NCI-H2227 (cell line): ENCODE results near the gene GABRB3.
"Not testable (repeated sequence)": the region's sequence is repeated elsewhere in the genome, so short reads cannot be mapped to it uniquely, and the experiment has no call there.

Experiments used
- DNase-seq: peaks from one replicate; lab custom pipeline; 2025; ENCODE audit not compliant: unreplicated experiment; lab: John Stamatoyannopoulos, UW

Gene GABRB3

GRCh38 chr15:26736502-26737248, 36.2 kb downstream of the GABRB3 start:
- no peak for DNase-seq

DNA sequence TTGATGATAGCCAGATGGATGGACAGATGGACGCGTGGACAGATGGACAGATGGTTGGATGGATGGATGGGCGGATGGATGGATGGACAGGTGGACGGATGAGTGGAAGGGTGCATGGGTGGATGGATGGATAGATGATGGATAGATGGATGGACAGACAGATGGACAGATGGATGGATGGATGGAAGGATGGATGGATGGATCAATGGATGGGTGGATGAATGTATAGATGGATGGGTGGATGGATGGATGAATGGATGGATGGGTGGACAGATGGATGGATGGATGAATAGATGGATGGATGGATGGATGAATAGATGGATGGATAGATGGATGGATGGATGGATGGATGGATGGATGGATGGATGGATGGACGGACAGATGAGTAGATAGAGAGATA, 40.9 kb downstream of the GABRB3 start:
- no peak for DNase-seq

DNA sequence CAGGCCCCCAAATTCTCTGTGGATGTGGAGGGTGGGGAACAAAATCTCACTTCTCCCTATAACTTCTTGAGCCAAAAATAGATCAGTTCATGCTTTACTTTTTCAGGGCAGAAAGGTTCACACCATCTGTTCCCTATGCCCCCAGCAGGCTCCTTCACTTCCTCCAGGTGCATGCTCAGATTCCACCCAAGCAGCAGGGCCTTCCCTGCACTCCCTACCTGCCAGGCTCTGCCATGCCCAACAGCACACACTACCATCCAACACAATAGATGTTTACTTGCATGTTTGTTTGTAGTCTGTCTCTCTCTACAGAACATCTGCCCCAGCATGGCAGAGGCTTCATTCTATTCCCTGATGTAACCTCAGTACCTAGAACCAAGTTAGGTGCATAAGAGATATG, 43.3 kb downstream of the GABRB3 start:
- no peak for DNase-seq

- DNase-seq, result no peak
Measured at GRCh38 chr15:26729030-26729429, 43.8 kb downstream of the GABRB3 start.

GRCh38 chr15:26724381-26725150, 48.3 kb downstream of the GABRB3 start:
- DNase-seq, result no peak

DNA sequence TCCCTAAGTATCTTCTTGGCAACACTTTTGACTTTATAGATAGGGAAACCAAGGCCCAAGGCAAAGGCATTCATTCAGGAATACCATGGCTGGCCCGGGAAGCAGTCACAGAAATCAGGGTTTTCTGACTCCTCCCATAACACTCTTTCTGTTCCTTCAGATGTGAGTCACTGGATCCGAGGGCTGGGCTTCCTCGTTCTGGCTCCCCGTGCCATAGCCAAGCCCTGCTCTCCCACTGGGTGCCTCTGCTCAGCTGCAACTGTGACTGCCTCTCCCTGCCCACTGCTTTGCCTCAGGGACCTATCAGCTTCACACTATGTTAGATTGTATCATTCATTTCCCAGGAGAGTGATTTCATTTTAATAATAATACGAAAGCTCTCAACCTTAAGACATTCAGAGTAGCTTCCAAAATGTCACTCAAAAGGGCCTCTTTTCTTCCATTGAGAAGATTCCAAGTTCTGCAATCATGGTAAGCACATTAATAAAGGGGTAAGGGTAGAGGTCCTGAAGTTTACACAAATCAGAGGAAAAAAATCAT, 50.2 kb downstream of the GABRB3 start:
- DNase-seq, result no peak

DNA sequence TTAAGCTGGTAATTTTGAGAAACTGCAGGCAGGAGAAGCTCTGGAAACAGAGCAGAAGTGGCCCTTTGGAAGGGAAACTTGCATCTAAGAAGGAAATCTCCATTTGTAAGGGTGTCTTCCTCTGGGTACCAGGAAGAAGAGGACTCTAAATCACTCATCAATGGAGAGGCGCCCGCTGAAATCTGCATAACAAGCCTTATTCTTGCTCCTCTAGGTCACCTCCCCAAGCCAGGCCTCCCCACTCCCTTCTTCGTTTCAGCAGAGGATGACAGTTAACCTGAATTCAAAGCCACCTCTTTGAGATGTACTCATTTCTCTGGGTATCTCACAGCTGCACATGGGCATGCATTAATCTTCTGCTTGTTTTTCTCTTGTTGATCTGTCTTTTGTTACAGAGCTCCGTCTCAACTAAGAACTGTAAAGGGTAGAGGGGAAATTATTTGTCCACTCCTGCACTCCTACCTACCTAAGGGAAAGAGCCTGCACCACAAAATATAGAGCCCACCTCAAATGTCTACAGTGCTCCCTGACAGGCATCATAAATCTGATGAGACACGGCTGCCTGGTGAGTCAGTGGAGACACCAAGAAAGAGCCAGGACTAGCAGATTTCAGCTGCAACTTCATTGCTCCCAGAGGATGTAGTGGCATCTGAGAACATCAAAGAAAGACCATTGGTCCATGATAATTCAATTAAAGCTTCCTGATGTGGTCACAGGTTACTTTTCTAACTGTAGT, 51.5 kb downstream of the GABRB3 start:
- no peak for DNase-seq

GRCh38 chr15:26720546-26720945, 52.3 kb downstream of the GABRB3 start:
- no peak for DNase-seq

DNA sequence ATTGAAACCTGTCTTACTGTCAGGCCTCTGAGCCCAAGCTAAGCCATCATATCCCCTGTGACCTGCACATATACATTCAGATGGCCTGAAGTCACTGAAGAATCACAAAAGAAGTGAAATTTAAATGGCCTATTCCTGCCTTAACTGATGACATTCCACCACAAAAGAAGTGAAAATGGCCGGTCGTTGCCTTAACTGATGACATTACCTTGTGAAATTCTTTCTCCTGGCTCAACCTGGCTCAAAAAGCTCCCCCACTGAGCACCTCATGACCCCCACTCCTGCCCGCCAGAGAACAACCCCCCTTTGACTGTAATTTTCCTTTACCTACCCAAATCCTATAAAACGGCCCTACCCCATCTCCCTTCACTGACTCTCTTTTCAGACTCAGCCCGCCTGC, 53.0 kb downstream of the GABRB3 start:
- DNase-seq, result not testable (repeated sequence)

DNA sequence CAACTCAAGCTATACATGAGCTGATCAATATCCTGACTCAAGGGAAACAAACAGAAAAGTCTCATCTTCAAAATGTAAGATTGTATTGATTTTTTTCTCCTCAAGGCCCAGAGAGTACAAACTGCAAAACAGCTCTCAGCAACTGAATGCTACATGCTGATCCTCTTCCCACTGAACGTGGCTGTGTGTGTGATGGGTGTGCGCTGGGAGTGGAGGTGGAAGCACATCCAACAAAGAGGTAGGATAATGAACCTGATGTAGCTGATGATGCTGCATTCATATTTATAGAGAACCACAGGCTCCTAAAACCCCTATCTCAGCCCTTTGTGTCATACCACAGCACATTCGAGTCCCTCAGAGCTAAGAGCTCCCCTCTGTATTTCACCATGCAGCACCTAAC, 56.8 kb downstream of the GABRB3 start:
- no peak for DNase-seq

DNA sequence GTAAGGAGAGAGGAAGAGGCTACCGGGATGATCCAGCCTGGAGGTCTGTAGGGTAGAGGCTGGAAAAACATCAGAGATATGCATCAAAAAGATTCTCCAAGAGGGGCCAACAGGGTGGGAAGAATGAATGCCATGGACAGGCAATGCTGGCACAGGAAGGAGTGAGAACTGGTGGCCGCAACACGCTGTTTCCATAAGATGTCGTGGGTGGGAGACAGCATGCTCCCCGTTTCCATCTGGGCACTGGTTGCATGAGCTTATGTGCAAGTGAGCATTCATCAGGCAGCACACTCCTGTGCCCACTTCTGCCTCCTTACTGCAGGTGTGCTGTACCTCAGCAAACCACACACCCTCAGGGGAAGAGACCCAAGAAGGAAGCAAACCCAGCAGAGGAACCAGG, 59.4 kb downstream of the GABRB3 start:
- DNase-seq, result no peak

DNA sequence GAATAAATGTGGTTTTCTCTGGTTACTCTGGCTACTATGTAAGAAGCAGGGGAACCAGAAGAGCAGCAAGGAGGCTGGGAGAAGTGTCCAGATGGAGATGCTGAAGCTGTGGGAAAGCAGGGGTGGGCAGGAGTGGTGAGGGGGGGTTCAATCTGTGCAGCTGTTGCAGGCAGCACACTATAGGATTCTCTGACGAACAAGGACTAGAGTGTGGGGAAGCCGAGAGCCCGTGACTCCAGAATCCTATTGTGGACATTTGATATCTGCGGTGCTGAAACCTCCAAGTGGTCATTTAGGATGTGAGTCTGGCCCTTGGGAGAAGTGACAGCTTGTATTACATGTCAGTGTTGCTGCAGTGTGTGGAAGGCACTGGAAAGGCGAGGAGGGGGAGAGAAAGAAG, 60.5 kb downstream of the GABRB3 start:
- no peak for DNase-seq

GRCh38 chr15:26711445-26711844, 61.4 kb downstream of the GABRB3 start:
- DNase-seq, result no peak

- no peak for DNase-seq
Measured at GRCh38 chr15:26702381-26702780, 70.5 kb downstream of the GABRB3 start.

DNA sequence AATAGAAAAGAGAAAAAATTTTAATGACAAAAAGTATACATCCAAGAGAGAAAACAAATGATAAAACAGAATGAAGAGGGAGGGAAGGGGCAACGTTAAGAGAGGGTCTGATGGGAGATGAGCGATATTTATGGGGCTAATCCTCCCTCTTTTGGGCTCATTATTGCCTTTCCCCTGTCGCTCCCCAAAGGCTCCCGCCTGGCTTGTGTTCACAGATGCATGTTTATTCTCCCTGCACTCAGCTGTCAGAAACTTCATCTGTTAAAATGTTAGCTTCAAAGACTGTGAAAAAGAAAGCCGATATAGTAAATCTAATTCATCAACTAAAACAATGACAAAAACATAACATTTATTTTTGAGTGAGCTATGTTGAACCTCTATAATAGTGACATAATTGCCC, 74.3 kb downstream of the GABRB3 start:
- DNase-seq, result no peak

- DNase-seq, result peak; percentile 20
Measured at GRCh38 chr15:26697913-26698312, 75.0 kb downstream of the GABRB3 start.

DNA sequence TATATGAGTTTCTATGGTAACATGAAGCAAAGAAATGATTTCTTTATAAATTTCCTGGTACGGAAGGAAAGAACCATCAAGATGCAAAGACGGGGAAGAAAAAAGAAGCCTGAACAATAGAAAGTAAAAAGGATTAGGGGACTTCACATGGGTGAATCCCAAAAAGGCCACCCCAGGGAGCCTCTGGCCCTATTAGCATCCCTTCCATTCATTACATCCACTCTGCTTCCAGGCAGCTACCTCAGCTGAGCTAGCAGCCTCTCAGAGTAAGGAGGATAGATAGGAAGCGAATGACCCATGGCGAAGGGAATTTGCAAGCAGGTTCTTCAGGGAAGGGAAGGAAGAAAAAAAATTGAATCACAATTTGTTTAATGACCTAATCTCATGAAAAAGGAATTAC, 81.6 kb downstream of the GABRB3 start:
- DNase-seq, result no peak

- DNase-seq, result no peak
Measured at GRCh38 chr15:26690778-26691177, 82.1 kb downstream of the GABRB3 start.

DNA sequence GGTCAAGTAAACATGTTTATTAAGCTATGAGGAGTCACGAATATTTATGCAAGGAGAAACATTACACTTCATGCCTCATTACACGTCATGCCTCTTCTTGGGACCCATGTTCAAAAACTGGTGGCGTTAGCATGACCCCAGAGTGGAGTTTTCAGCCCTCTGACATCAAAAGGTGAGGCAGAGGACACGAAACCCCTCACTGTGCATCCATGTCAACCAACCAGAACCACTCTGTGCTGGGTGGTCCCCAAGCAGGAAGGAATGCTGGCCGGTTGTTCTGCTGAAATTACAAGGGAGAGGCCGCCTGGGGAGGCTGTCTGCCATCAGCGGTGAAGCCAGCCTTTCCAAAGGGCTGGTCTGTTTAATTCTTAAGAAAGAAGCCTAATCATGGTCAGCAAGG, 83.4 kb downstream of the GABRB3 start:
- no peak for DNase-seq

GRCh38 chr15:26686547-26687187, 86.2 kb downstream of the GABRB3 start:
- no peak for DNase-seq

DNA sequence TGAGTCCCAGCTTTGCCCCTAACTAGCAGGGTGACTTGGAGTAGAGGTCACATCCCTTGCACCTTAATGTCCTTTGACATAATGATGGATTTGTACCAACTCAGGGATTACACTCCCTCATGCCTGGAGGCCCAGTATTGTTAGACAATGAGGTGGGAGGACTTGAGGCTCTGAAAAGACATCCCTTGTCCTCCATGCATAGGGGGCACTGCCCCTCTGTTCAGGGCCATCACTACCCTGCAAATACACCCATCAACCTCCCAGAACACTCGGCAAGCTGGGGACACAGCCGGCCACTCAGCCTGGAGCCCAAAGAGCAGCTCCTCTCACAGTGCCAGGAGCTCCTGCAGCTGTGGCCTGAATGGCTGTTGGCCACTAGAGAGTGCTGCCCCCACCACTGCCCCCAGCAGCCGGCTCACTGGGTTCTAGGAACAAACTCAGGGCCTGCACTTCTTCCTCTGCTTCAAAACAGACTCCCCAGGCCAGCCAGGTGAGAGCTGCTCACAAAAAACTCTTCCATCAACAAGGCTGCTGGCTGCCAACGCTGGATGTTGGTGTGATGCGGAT, 90.2 kb downstream of the GABRB3 start:
- no peak for DNase-seq
